Ishikawa (cell line): ENCODE data around the gene GLOD5.

ENCODE experiments used
- CEBPB ChIP-seq: IDR thresholded peaks from 2 replicates; pipeline ENCODE4 v1.6.1; 2012
- CREB1 ChIP-seq: IDR thresholded peaks from 2 replicates; pipeline ENCODE4 v1.6.1; 2012; ENCODE audit warnings: low read depth
- EGR1 ChIP-seq: IDR thresholded peaks from 2 replicates; pipeline ENCODE4 v1.6.1; 2012
- EP300 ChIP-seq: IDR thresholded peaks from 2 replicates; pipeline ENCODE4 v1.6.1; 2012; ENCODE audit warnings: borderline replicate concordance
- FOXM1 ChIP-seq: IDR thresholded peaks from 2 replicates; pipeline ENCODE4 v1.6.1; 2012; ENCODE audit warnings: low read depth, borderline replicate concordance
- MAX ChIP-seq: IDR thresholded peaks from 2 replicates; pipeline ENCODE4 v1.6.1; 2012
- NFIC ChIP-seq: IDR thresholded peaks from 2 replicates; pipeline ENCODE4 v1.6.1; 2012
- RAD21 ChIP-seq: IDR thresholded peaks from 2 replicates; pipeline ENCODE4 v1.6.1; 2012; ENCODE audit warnings: low read depth
- REST ChIP-seq: IDR thresholded peaks from 2 replicates; pipeline ENCODE4 v1.6.1; 2012; ENCODE audit warnings: low read depth, mild to moderate bottlenecking
- TAF1 ChIP-seq: IDR thresholded peaks from 2 replicates; pipeline ENCODE4 v1.6.1; 2012; ENCODE audit warnings: low read depth, mild to moderate bottlenecking
- TCF12 ChIP-seq: IDR thresholded peaks from 2 replicates; pipeline ENCODE4 v1.6.1; 2012; ENCODE audit warnings: low read depth
- TEAD4 ChIP-seq: IDR thresholded peaks from 2 replicates; pipeline ENCODE4 v1.6.1; 2012
- USF1 ChIP-seq: IDR thresholded peaks from 2 replicates; pipeline ENCODE4 v1.6.1; 2012
- YY1 ChIP-seq: IDR thresholded peaks from 2 replicates; pipeline ENCODE4 v1.6.1; 2012; ENCODE audit warnings: low read depth
- ZBTB7A ChIP-seq: IDR thresholded peaks from 2 replicates; pipeline ENCODE4 v1.6.1; 2012; ENCODE audit warnings: low read depth

Gene GLOD5

GRCh38 chrX:48791063-48791820 lies 29.7 kb downstream of the GLOD5 start:
- TF ChIP-seq YY1 (no peak), NFIC (no peak), TAF1 (no peak), ZBTB7A (no peak)

GRCh38 chrX:48792219-48792618 lies 30.7 kb downstream of the GLOD5 start:
- TF ChIP-seq NFIC (no peak), TAF1 (no peak), RAD21 (no peak), MAX (no peak), ZBTB7A (no peak), FOXM1 (no peak), TEAD4 (no peak), EGR1 (no peak), EP300 (no peak), CEBPB (no peak), TCF12 (no peak), REST (no peak)

- no peak for TF ChIP-seq YY1
- TF ChIP-seq TCF12 = no peak
- TF ChIP-seq NFIC = no peak
- TF ChIP-seq RAD21 = no peak
- TF ChIP-seq REST = no peak
- no peak for TF ChIP-seq USF1
- no peak for TF ChIP-seq EP300
- no peak for TF ChIP-seq TEAD4
- no peak for TF ChIP-seq CREB1
- TF ChIP-seq ZBTB7A = no peak
- no peak for TF ChIP-seq FOXM1
- no peak for TF ChIP-seq TAF1
- no peak for TF ChIP-seq MAX
- no peak for TF ChIP-seq EGR1
- TF ChIP-seq CEBPB = no peak
Measured at GRCh38 chrX:48793935-48794334, 32.4 kb downstream of the GLOD5 start.

GRCh38 chrX:48794340-48794910 lies 32.9 kb downstream of the GLOD5 start:
- TF ChIP-seq USF1 (no peak), EGR1 (no peak), CEBPB (no peak), TAF1 (no peak), REST (no peak), TCF12 (no peak), YY1 (no peak), TEAD4 (no peak), MAX (no peak)
